Cardiac fibroblast (primary cell): ENCODE measurements around the gene MAPK14.
"Not testable (repeated sequence)": the region's sequence is repeated elsewhere in the genome, so short reads cannot be mapped to it uniquely, and the experiment has no call there.

Source experiments
- DNase-seq, 2 donors: peaks; one replicate each; pipeline versions ENCODE4 v3.0.0 to v3.0.0-alpha.2; 2010; ENCODE audit warnings: low read depth in 2 of 2
- H3K4me3 ChIP-seq, 2 donors: replicated peaks in 1 of 2; 1 replicate in 1 of 2; 2 replicates in 1 of 2; pipeline ENCODE4 v1.5.1; 2011; ENCODE audit warnings: low read depth in 2 of 2, low read length in 2 of 2, mild to moderate bottlenecking in 2 of 2, moderate library complexity in 1 of 2
- TF ChIP-seq, protein P1 (sequence below): IDR thresholded peaks from one replicate; pipeline ENCODE4 v1.5.1; 2011; ENCODE audit warnings: low read depth, mild to moderate bottlenecking, low read length, inconsistent platforms

MAPK14 gene

DNA sequence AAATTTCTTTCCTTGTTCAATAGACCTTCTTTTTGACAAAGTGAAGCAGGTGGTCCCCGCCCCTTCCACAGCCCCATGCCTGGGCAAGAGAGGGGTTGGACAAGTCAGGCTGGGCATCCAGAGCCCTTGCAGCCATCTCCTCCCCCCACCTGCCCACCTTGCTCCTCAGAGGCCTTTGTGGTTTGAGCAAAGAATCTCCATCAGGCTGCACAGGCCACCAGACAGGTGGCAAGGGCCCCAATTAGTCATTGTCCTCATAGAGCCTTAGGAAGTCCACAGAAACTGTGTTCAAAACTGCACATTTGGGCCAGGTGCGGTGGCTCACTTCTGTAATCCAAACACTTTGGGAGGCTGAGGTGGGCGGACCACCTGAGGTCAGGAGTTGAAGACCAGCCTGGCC lies 101.2 kb downstream of the MAPK14 start:
- H3K4me3 ChIP-seq = no peak overlapping the region
- no peak for DNase-seq
- TF ChIP-seq, protein P1, sequence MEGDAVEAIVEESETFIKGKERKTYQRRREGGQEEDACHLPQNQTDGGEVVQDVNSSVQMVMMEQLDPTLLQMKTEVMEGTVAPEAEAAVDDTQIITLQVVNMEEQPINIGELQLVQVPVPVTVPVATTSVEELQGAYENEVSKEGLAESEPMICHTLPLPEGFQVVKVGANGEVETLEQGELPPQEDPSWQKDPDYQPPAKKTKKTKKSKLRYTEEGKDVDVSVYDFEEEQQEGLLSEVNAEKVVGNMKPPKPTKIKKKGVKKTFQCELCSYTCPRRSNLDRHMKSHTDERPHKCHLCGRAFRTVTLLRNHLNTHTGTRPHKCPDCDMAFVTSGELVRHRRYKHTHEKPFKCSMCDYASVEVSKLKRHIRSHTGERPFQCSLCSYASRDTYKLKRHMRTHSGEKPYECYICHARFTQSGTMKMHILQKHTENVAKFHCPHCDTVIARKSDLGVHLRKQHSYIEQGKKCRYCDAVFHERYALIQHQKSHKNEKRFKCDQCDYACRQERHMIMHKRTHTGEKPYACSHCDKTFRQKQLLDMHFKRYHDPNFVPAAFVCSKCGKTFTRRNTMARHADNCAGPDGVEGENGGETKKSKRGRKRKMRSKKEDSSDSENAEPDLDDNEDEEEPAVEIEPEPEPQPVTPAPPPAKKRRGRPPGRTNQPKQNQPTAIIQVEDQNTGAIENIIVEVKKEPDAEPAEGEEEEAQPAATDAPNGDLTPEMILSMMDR = no peak

DNA sequence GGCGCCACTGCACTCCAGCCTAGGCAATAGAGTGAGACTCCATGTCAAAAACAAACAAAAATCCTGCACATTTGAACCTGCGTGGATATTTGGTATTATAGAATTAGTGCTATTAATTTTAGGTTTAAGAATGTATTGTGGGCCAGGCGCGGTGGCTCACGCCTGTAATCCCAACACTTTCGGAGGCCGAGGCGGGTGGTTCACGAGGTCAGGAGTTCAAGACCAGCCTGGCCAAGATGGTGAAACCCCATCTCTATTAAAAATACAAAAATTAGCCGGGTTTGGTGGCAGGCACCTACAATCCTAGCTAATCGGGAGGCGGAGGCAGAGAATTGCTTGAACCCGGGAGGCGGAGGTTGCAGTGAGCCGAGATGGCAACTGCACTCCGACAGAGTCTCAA lies 101.7 kb downstream of the MAPK14 start:
- H3K4me3 ChIP-seq, DNase-seq: not testable (repeated sequence)

DNA sequence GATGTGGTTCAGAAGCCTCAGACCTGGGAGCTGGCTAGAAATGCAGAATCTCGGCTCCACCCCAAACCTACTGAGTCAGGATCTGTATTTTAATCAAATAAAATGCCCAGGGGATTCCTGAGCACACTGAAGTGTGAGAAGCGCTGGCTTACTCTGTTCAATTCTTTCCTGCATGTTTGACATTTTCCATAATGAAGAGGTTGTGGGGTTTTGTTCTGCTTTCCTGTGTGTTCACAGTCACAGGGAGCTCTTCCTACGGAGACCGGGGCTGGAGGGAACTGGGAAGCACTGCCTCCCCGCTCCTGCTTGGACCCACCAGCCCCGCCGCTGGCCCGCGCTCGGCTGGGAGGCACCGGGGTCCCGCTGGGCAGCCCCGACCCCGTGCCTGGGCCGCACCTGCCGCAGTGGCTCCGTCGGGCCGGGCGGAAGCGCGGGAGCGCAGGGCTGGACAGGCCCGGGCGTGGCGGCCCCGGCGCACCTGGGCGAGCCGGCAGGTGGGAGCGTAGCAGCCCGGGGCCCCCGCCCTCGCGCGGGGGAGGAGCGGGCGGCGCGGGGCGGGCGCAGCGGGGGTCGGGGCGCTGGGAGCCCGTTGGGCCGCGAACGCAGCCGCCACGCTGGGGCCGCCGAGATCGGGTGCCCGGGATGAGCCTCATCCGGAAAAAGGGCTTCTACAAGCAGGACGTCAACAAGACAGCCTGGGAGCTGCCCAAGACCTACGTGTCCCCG lies 102.5 kb downstream of the MAPK14 start, which contains the start of gene MAPK13:
Gene MAPK13 (plus strand): TSS at position 573 of the 726 bp plus-strand sequence. CDS start 70 bp downstream, at position 643.
- TF ChIP-seq, protein P1 = no peak
- DNase-seq = peak; percentile 46 to 66
- peak within 1 kb of the TSS; percentile 37 to 45 for H3K4me3 ChIP-seq

DNA sequence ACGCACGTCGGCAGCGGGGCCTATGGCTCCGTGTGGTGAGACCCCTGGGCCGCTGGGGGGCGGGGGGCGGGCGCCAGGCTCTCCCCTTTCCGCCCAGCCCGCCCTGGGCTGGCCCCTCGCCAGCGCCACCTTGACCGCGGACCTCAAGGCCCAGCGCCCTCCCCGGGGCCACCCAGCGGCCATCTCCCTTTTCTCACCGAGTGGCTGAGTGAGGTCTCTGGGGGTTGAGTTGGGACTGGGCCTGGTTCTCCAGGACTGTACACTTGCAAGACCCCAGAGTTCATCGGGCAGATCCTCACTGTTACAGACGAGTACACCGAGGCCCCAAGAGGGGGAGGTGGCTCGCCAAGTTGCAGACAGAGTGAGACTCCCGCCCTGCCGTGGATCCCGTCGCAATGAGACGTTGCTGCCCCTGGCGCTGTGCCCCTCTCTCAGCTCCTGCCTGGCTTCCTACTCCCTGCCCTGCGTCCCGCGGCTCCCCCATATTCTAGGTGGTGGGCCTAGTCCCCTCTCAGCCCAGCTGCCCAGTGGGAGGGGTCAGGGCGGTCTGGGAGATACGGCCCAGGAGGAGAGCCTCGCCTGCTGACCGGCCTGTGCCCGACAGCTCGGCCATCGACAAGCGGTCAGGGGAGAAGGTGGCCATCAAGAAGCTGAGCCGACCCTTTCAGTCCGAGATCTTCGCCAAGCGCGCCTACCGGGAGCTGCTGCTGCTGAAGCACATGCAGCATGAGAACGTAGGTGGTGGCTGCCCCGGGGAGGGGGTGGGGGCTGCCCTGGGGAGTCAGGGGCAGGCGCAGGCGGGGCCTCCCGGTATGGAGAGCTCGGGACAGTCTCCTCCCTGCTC lies 103.3 kb downstream of the MAPK14 start:
- TF ChIP-seq, protein P1 = no peak
- DNase-seq = peak; percentile 28 to 36
- H3K4me3 ChIP-seq = peak overlapping the region; percentile 37 to 45

DNA sequence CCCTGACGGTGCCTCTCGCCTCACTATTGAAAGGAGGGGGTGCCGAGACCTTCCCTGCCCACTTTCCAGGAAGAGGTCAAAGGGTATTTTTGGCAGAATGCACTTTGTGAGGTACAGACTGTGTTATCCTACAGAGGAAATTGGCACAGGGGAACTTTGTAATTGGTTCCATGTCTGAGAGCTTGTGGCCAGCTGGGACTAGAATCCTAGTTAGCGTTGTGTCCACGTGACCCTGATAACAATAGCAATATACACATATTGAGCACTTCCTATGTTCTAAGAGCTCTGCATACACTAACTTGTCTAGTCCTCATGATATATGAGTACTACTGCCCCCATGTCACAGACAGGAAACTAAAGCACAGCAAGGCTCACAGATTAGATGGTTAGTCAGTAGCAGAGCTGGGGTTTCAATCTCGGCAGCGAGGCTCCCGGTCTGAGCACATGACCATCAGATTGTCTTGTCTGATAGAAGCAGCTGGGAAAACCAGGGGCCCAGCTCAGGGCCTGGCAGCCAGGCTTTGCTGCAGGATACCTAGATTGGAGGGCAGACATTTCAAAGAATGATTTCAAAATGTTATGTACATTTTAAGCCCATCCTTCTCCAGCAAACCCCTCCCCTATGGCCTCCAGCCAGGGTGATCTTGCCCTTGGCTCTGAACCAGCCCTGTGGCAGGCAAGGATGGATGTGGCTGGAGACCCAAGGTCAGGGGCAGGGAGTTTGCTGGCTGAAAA lies 104.1 kb downstream of the MAPK14 start:
- DNase-seq = peak; percentile 67 to 85
- peak overlapping the region in 1 of 2 donors; percentile 45 for H3K4me3 ChIP-seq
- TF ChIP-seq, protein P1 = no peak

DNA sequence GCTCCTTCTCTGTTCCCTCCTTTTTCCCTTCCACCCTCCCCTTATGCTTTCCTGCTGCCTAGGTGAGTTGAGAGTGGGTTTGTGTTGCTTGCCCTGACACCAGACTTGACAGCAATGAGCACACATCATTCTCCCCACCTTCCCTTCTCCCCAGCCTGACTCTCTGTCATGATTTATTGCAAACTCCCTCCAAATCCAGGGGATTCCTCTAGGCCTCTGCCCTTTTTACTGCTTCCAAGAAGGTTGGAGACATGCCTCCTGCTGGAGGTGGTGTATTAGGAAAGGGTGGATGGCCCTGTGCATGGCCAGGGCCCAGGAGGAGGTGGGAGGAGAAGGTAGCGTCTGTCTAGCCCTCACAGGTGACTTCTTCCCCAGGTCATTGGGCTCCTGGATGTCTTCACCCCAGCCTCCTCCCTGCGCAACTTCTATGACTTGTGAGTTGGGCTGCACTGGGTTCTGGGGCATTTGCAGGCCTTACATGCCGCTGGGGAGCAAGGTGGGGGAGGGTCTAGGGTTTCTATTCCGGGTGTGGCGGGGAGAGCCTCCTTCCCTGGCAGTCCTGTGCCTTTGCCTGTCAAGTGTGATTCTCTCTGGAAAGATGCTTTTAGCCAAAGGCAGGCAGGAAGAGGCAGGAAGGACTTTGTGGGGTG lies 104.8 kb downstream of the MAPK14 start:
- TF ChIP-seq, protein P1 = no peak
- H3K4me3 ChIP-seq = no peak overlapping the region
- peak in 1 of 2 donors; percentile 27 for DNase-seq
